ENCODE measurements around the gene TMEM126A.

- TF ChIP-seq PRDM15 (CRISPR knock-in tag; IDR thresholded peaks at IDR 0.05) (no peak), CTCF (CRISPR knock-in tag; IDR thresholded peaks at IDR 0.05) (no peak), EHMT2 (IDR thresholded peaks at IDR 0.05; ENCODE audit: borderline replicate concordance, low read depth, low read length) (no peak), GABPA (IDR thresholded peaks at IDR 0.05; ENCODE audit: low read depth, low read length) (no peak), GABPA (CRISPR knock-in tag; IDR thresholded peaks at IDR 0.05; ENCODE audit: low read depth) (no peak), KDM2A (CRISPR knock-in tag; IDR thresholded peaks at IDR 0.05; ENCODE audit: borderline replicate concordance, low read depth) (no peak), GFI1 (CRISPR knock-in tag; IDR thresholded peaks at IDR 0.05; ENCODE audit: borderline replicate concordance) (no peak), JUNB (CRISPR knock-in tag; IDR thresholded peaks at IDR 0.05; ENCODE audit: borderline replicate concordance) (no peak)
These were observed 14.4 kb downstream of the TMEM126A start for GRCh38 chr11:85661972-85662664.

All from HepG2 (cell line).